ENCODE results near the gene QSOX1. TPM values are rescaled to one million over a fixed set of nuclear protein-coding genes. Genes with fewer than 3 reads are reported as not detected.
A peak's percentile ranks its signal among the peaks of the same experiment; 100 is the strongest.

QSOX1 gene
- total and polyA plus RNA-seq, 2 experiments from 2014 or later = 225 to 257 TPM

DNA sequence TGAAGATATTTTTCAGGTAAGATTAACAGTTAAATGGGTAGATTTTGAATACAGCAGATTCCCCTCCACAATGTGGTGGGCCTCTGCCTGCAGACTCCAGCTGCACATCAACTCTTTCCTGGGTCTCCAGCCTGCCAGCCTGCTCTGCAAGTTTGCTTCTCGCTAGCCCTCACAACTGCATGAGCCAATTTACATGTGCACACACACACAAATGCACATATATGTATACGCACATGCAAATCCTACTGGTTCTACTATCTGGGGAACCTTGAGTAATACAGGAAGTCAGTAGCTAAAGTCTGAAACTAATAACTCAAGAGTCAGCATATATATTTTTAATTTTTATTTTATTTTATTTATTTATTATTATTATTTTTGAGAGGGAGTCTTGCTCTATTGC is 34.8 kb upstream of the QSOX1 start:
- 96% methylated on average over 2 of the region's 2 CpGs for WGBS (ENCODE audit: low lambda C conversion rate, missing lambda C conversion rate)
- Histone ChIP-seq H3K27ac (no peak overlapping the region), H3K9me3 (ENCODE audit: low read depth) (no peaks in the 10 kb centered on the region), H3K4me1 (ENCODE audit: insufficient read depth) (peaks cover 6% of the 10 kb centered on the region), H4K20me1 (ENCODE audit: insufficient read depth, poor library complexity, severe bottlenecking) (no peaks in the 10 kb centered on the region), H3K79me2 (no peaks in the 10 kb centered on the region), H3K27me3 (no peaks in the 10 kb centered on the region), H3K4me2 (no peak overlapping the region), H3K4me3 (no peak overlapping the region), H2AFZ (no peak overlapping the region), H3K9me2 (replicated peaks; ENCODE audit: insufficient read depth) (no peaks in the 10 kb centered on the region), H3K36me3 (replicated peaks; ENCODE audit: insufficient read depth, low read depth) (no peaks in the 10 kb centered on the region)
- no peak for DNase-seq (ENCODE audit: low spot score)
- TF ChIP-seq EZH2 (IDR thresholded peaks at IDR 0.05; ENCODE audit: borderline replicate concordance) (no peak), EZH2phosphoT487 (IDR thresholded peaks at IDR 0.05; ENCODE audit: low read depth, severe bottlenecking, unreplicated experiment) (no peak)
- TF ChIP-seq, protein P1, sequence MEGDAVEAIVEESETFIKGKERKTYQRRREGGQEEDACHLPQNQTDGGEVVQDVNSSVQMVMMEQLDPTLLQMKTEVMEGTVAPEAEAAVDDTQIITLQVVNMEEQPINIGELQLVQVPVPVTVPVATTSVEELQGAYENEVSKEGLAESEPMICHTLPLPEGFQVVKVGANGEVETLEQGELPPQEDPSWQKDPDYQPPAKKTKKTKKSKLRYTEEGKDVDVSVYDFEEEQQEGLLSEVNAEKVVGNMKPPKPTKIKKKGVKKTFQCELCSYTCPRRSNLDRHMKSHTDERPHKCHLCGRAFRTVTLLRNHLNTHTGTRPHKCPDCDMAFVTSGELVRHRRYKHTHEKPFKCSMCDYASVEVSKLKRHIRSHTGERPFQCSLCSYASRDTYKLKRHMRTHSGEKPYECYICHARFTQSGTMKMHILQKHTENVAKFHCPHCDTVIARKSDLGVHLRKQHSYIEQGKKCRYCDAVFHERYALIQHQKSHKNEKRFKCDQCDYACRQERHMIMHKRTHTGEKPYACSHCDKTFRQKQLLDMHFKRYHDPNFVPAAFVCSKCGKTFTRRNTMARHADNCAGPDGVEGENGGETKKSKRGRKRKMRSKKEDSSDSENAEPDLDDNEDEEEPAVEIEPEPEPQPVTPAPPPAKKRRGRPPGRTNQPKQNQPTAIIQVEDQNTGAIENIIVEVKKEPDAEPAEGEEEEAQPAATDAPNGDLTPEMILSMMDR (IDR thresholded peaks at IDR 0.05; ENCODE audit: poor library complexity) = no peak

DNA sequence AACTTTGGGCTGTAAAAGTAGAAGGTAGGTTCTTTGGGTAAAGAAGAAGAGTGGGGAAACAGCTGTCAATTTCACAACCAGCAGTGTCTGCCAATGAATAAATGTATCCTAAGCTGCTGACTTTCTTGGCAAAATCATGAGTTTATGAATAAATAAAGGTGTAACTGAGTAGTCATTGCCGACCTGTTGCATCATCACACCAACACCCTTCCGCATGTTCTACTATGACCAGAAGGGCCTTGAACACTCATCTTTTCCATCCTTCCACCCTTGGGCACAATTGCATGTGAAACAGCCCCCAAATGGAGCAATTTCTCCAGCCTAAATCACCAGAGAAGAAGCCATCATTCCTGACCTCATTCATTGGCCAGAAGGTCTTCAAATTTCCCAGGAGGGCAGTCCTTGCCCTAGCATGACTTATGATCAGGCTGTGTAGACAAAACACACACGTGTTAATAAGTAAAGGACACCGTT is 31.2 kb upstream of the QSOX1 start:
- no peak for TF ChIP-seq EZH2phosphoT487 (IDR thresholded peaks at IDR 0.05; ENCODE audit: low read depth, severe bottlenecking, unreplicated experiment)
- TF ChIP-seq, protein P1 (IDR thresholded peaks at IDR 0.05; ENCODE audit: poor library complexity) = no peak
- TF ChIP-seq EZH2 (IDR thresholded peaks at IDR 0.05; ENCODE audit: borderline replicate concordance) = no peak
- H4K20me1 ChIP-seq (ENCODE audit: insufficient read depth, poor library complexity, severe bottlenecking) = no peaks in the 10 kb centered on the region
- H3K27me3 ChIP-seq = no peaks in the 10 kb centered on the region
- no peaks in the 10 kb centered on the region for H3K9me3 ChIP-seq (ENCODE audit: low read depth)
- H3K4me3 ChIP-seq = no peak overlapping the region
- no peaks in the 10 kb centered on the region for H3K9me2 ChIP-seq (replicated peaks; ENCODE audit: insufficient read depth)
- no peaks in the 10 kb centered on the region for H3K4me1 ChIP-seq (ENCODE audit: insufficient read depth)
- no peak overlapping the region for H3K27ac ChIP-seq
- H3K36me3 ChIP-seq (replicated peaks; ENCODE audit: insufficient read depth, low read depth) = no peaks in the 10 kb centered on the region
- H3K79me2 ChIP-seq = no peaks in the 10 kb centered on the region
- WGBS (ENCODE audit: low lambda C conversion rate, missing lambda C conversion rate) = 92% methylated on average over 4 of the region's 4 CpGs
- DNase-seq (ENCODE audit: low spot score) = no peak
- H3K4me2 ChIP-seq = no peak overlapping the region
- no peak overlapping the region for H2AFZ ChIP-seq

DNA sequence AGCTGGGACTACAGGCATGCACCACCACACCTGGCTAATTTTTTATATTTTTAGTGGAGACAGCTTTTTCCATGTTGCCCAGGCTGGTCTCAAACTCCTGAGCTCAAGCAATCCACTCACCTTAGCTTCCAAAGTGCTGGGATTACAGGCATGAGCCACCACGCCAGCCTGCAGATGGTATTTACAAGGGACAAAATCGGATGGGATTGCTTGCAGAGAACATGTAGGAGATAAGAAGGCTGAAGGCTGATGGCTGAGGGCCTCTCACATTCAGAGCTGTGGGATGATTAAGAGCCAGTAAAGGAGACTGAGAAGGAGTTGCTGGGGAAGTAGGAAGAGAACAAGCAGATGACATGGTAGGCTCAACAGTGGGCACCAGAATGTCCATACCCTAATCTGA is 24.0 kb upstream of the QSOX1 start:
- TF ChIP-seq EZH2phosphoT487 (IDR thresholded peaks at IDR 0.05; ENCODE audit: low read depth, severe bottlenecking, unreplicated experiment) = no peak
- no peak for TF ChIP-seq EZH2 (IDR thresholded peaks at IDR 0.05; ENCODE audit: borderline replicate concordance)
- TF ChIP-seq, protein P1 (IDR thresholded peaks at IDR 0.05; ENCODE audit: poor library complexity) = no peak
- H2AFZ ChIP-seq = no peak overlapping the region
- no peak overlapping the region for H3K4me3 ChIP-seq
- H4K20me1 ChIP-seq (ENCODE audit: insufficient read depth, poor library complexity, severe bottlenecking) = no peaks in the 10 kb centered on the region
- H3K9me2 ChIP-seq (replicated peaks; ENCODE audit: insufficient read depth) = no peaks in the 10 kb centered on the region
- H3K4me1 ChIP-seq (ENCODE audit: insufficient read depth) = no peaks in the 10 kb centered on the region
- H3K79me2 ChIP-seq = no peaks in the 10 kb centered on the region
- no peaks in the 10 kb centered on the region for H3K36me3 ChIP-seq (replicated peaks; ENCODE audit: insufficient read depth, low read depth)
- WGBS (ENCODE audit: low lambda C conversion rate, missing lambda C conversion rate) = 72% methylated on average over 2 of the region's 2 CpGs
- no peaks in the 10 kb centered on the region for H3K9me3 ChIP-seq (ENCODE audit: low read depth)
- H3K27me3 ChIP-seq = no peaks in the 10 kb centered on the region
- no peak overlapping the region for H3K27ac ChIP-seq
- DNase-seq (ENCODE audit: low spot score) = no peak
- H3K4me2 ChIP-seq = no peak overlapping the region

DNA sequence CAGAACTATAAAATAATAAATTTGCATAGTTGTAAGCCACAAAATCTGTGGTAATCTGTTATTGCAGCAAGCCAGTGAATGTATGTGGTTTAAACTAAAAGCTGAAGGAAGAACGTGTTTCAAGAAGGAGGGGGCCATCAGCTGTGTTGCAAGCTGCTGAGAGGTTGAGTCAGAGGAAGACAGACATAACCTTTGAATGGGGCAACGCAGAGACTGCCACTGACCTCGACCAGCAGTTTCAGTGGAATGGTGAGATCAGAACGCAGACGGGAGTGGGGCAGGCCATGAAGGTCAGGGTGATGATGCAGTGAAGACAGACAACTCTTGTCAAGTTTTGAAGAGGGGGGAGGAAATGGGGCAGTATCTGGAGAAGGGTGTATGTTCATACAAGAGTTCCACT is 23.2 kb upstream of the QSOX1 start:
- H3K27me3 ChIP-seq = no peaks in the 10 kb centered on the region
- H3K36me3 ChIP-seq (replicated peaks; ENCODE audit: insufficient read depth, low read depth) = no peaks in the 10 kb centered on the region
- no peak overlapping the region for H3K4me2 ChIP-seq
- TF ChIP-seq EZH2 (IDR thresholded peaks at IDR 0.05; ENCODE audit: borderline replicate concordance) (no peak), EZH2phosphoT487 (IDR thresholded peaks at IDR 0.05; ENCODE audit: low read depth, severe bottlenecking, unreplicated experiment) (no peak)
- H3K27ac ChIP-seq = no peak overlapping the region
- H3K9me3 ChIP-seq (ENCODE audit: low read depth) = no peaks in the 10 kb centered on the region
- no peaks in the 10 kb centered on the region for H3K9me2 ChIP-seq (replicated peaks; ENCODE audit: insufficient read depth)
- no peak overlapping the region for H3K4me3 ChIP-seq
- H4K20me1 ChIP-seq (ENCODE audit: insufficient read depth, poor library complexity, severe bottlenecking) = no peaks in the 10 kb centered on the region
- H3K4me1 ChIP-seq (ENCODE audit: insufficient read depth) = no peaks in the 10 kb centered on the region
- 67% methylated on average over 5 of the region's 5 CpGs for WGBS (ENCODE audit: low lambda C conversion rate, missing lambda C conversion rate)
- no peak overlapping the region for H2AFZ ChIP-seq
- H3K79me2 ChIP-seq = no peaks in the 10 kb centered on the region
- DNase-seq (ENCODE audit: low spot score) = peak; percentile 55

All from hepatocyte (in vitro differentiated cells).